SK-N-MC (cell line): ENCODE measurements around the gene SPANXN2.

ENCODE experiments used
- EZH2 ChIP-seq: fragments of 200-600 bp; sonication (generic); IDR thresholded peaks from one replicate; pipeline ENCODE4 v1.6.1; 2017; ENCODE audit warnings: antibody characterized with exemption
- POLR2AphosphoS5 ChIP-seq: IDR thresholded peaks from 2 replicates; pipeline ENCODE4 v1.6.1; 2012; ENCODE audit warnings: mild to moderate bottlenecking, low read depth, low read length, borderline replicate concordance

DNA sequence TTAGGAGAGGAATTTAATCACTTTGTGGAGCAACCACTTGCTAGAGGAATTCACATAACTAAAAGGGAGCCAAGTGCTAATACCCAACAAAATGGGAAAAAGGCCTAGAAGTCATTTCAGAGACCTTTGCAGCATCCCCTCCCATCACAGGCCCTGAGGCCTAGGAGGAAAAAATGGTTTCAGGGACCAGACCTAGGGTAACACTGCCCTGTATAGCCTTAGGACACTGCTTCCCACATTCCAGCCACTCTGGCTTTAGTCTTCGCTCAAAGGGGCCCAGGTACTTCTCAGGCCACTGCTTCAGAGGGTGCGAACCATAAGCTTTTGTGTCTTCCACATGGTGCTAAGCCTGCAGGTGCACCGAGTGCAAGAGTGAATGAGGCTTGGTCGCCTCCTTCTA, 19.1 kb downstream of the SPANXN2 start:
- no peak for TF ChIP-seq POLR2AphosphoS5
- TF ChIP-seq EZH2: no peak
